PC-3 (cell line): Measurements from ENCODE around the gene MITF. TPM values are rescaled to one million over a fixed set of nuclear protein-coding genes. Genes with fewer than 3 reads are reported as not detected.

Source experiments
- ATAC-seq: fragments of 200-7000 bp; cut with Tn5 transposase; 2 replicates; pipeline ENCODE4 v1.9.1; 2020; ENCODE audit warnings: mild to moderate bottlenecking, moderate library complexity
- BruUV-seq: library from RNA; stranded (reverse); fragments of 400-500 nt; replicated peaks from 2 replicates; lab custom pipeline; 2021; lab: Mats Ljungman, UMichigan
- CTCF ChIA-PET: fragments of 300-600 bp; sonication (Branson Sonifier 250); formaldehyde crosslinking; loops from one replicate; lab custom pipeline; 2022; ENCODE audit warnings: antibody characterized with exemption; lab: Charles Lee
- POLR2A ChIA-PET: fragments of 300-600 bp; sonication (Branson Sonifier 250); formaldehyde crosslinking; loops from one replicate; lab custom pipeline; 2022; ENCODE audit warnings: antibody characterized with exemption; ENCODE audit not compliant: unreplicated experiment; lab: Charles Lee
- DNase-seq: peaks from one replicate; pipeline ENCODE4 v3.0.0-alpha.2; 2015
- H2AFZ ChIP-seq: fragments of 300-600 bp; sonication (generic); 2 replicates; pipeline ENCODE4 v1.6.0; 2016; ENCODE audit warnings: antibody characterized with exemption, low read length
- H3F3A ChIP-seq: fragments of 300-600 bp; sonication (generic); one replicate; pipeline ENCODE4 v1.6.0; 2017; ENCODE audit warnings: antibody characterized with exemption, low read length, control low read depth, mild to moderate bottlenecking; ENCODE audit not compliant: unreplicated experiment
- H3K27ac ChIP-seq: fragments of 300-600 bp; sonication (generic); 2 replicates; pipeline ENCODE4 v1.5.1; 2016; ENCODE audit warnings: mild to moderate bottlenecking, low read length
- H3K27me3 ChIP-seq: fragments of 300-600 bp; sonication (generic); 2 replicates; pipeline ENCODE4 v1.6.1; 2016; ENCODE audit warnings: low read length, mixed read lengths
- H3K36me3 ChIP-seq: fragments of 300-600 bp; sonication (generic); 2 replicates; pipeline ENCODE4 v1.6.1; 2016; ENCODE audit warnings: low read depth, mixed run types, low read length, mixed read lengths
- H3K4me1 ChIP-seq: fragments of 300-600 bp; sonication (generic); 2 replicates; pipeline ENCODE4 v1.5.1; 2016; ENCODE audit warnings: low read length; ENCODE audit not compliant: insufficient read depth
- H3K4me2 ChIP-seq: fragments of 300-600 bp; sonication (generic); 2 replicates; pipeline ENCODE4 v1.6.0; 2016; ENCODE audit warnings: low read length
- H3K4me3 ChIP-seq: fragments of 300-600 bp; sonication (generic); 2 replicates; pipeline ENCODE4 v1.5.1; 2016; ENCODE audit warnings: mild to moderate bottlenecking, low read length, mixed read lengths
- H3K79me2 ChIP-seq: fragments of 300-600 bp; sonication (generic); 2 replicates; pipeline ENCODE4 v1.6.1; 2017; ENCODE audit warnings: low read length, mixed read lengths
- H3K9ac ChIP-seq: fragments of 300-600 bp; sonication (generic); 2 replicates; pipeline ENCODE4 v1.6.0; 2016; ENCODE audit warnings: mild to moderate bottlenecking, low read length
- H3K9me2 ChIP-seq: fragments of 300-600 bp; sonication (generic); replicated peaks from 2 replicates; pipeline ENCODE4 v1.6.1; 2016; ENCODE audit warnings: mixed run types, low read length, mixed read lengths
- H3K9me3 ChIP-seq: fragments of 300-600 bp; sonication (generic); 2 replicates; pipeline ENCODE4 v1.6.1; 2016; ENCODE audit warnings: low read length, mixed read lengths
- H4K20me1 ChIP-seq: fragments of 300-600 bp; sonication (generic); 2 replicates; pipeline ENCODE4 v1.6.1; 2016; ENCODE audit warnings: low read length, mixed read lengths
- CTCF ChIP-seq: fragments of 300-600 bp; sonication (generic); conservative IDR thresholded peaks from 2 replicates; pipeline ENCODE4 v1.5.1; 2017; ENCODE audit warnings: antibody characterized with exemption, low read depth, mild to moderate bottlenecking, low read length
- EZH2 ChIP-seq: fragments of 300-600 bp; sonication (generic); IDR thresholded peaks from one replicate; pipeline ENCODE4 v1.6.1; 2017; ENCODE audit warnings: antibody characterized with exemption, mild to moderate bottlenecking, low read length; ENCODE audit not compliant: unreplicated experiment
- EZH2phosphoT487 ChIP-seq: fragments of 300-600 bp; sonication (generic); IDR thresholded peaks from 2 replicates; pipeline ENCODE4 v1.6.1; 2018; ENCODE audit warnings: mild to moderate bottlenecking, antibody characterized with exemption, low read length, borderline replicate concordance
- intact Hi-C: fragments of 100-400 bp; cut with micrococcal nuclease; formaldehyde crosslinking; loops from 2 replicates; pipeline ENCODE4 v1.9.0; 2023
- total RNA-seq: library from RNA; depleted of rRNA; stranded (reverse); fragments of >200 nt; gene quantifications from 2 replicates; pipeline ENCODE4 v1.2.3, GENCODE V29; 2014

MITF gene
- total RNA-seq, 1 experiment from 2014 or later = 7.6 TPM

DNA sequence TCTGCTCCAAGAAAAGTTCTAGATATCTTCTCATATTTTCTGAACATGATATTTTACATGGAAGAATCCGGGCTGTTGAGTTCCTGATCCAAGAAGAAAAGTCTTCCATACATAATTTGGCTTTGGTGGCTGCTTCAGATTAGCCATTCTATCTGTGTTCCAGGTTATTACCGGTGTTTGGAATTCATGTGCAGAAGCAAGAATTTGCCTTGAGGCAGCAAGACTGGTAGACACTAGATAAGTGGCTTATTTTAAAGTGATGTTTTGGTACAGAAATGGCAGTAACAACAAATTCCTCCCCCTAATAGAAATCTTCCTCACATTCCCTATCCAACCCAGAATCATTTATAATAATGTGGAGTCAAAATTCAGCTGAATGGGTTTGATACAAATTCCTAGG, 29.2 kb downstream of the MITF start:
- H3K27ac ChIP-seq = no peak overlapping the region
- TF ChIP-seq EZH2phosphoT487 (no peak), CTCF (no peak)
- no TSS peak for BruUV-seq
- no peaks in the 10 kb centered on the region for H3F3A ChIP-seq
- no peak overlapping the region for H3K9ac ChIP-seq
- ChIA-PET CTCF (no interaction called here), POLR2A (no interaction called here)
- no peak overlapping the region for H2AFZ ChIP-seq
- H4K20me1 ChIP-seq = no peaks in the 10 kb centered on the region
- no peak for ATAC-seq
- H3K9me3 ChIP-seq = no peaks in the 10 kb centered on the region
- no peaks in the 10 kb centered on the region for H3K36me3 ChIP-seq
- no peaks in the 10 kb centered on the region for H3K27me3 ChIP-seq
- H3K4me3 ChIP-seq = no peak overlapping the region
- H3K9me2 ChIP-seq = no peaks in the 10 kb centered on the region
- intact Hi-C loops = no loop called here
- no peak overlapping the region for H3K4me2 ChIP-seq
- DNase-seq = no peak
- peaks cover 69% of the 10 kb centered on the region for H3K4me1 ChIP-seq
- H3K79me2 ChIP-seq = peaks cover 37% of the 10 kb centered on the region

DNA sequence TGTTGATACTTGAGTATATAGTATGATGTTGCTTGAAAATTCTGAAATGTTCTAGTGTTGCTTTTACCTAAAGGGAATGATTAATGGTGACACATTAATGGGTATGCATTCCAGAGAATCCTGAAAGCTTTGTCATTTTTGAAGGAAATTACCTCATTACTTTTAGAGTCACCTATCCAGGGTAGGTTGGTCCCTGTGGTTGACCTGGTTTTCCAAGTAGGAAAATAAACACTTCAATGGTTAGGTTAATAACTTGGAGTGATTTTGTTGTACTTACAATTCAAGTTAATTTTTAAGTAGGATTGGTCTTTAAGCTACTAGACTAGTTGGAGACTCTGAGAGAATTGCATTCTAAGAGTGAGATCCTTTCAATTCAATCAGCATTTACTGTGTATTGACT, 31.0 kb downstream of the MITF start:
- Histone ChIP-seq H3K9ac (peak overlapping the region; percentile 48), H3K36me3 (no peaks in the 10 kb centered on the region), H3K79me2 (peaks cover 19% of the 10 kb centered on the region), H3K4me1 (peaks cover 55% of the 10 kb centered on the region), H2AFZ (no peak overlapping the region), H3F3A (no peaks in the 10 kb centered on the region), H3K9me3 (no peaks in the 10 kb centered on the region), H3K4me3 (peak overlapping the region; percentile 48), H3K27me3 (no peaks in the 10 kb centered on the region), H3K27ac (peak overlapping the region; percentile 87), H4K20me1 (no peaks in the 10 kb centered on the region), H3K9me2 (no peaks in the 10 kb centered on the region), H3K4me2 (peak overlapping the region; percentile 80)
- DNase-seq (peak; percentile 85), ATAC-seq (peak; percentile 76)
- ChIA-PET POLR2A (no interaction called here), CTCF (no interaction called here)
- no peak for TF ChIP-seq EZH2phosphoT487
- TF ChIP-seq EZH2 = no peak
- TF ChIP-seq CTCF = no peak
- intact Hi-C loops = loop anchor here (2.0 to 5.0 kb wide), 2 partner anchors 31 to 87 kb away; partner anchors contain the start of gene MITF
- BruUV-seq = no TSS peak

DNA sequence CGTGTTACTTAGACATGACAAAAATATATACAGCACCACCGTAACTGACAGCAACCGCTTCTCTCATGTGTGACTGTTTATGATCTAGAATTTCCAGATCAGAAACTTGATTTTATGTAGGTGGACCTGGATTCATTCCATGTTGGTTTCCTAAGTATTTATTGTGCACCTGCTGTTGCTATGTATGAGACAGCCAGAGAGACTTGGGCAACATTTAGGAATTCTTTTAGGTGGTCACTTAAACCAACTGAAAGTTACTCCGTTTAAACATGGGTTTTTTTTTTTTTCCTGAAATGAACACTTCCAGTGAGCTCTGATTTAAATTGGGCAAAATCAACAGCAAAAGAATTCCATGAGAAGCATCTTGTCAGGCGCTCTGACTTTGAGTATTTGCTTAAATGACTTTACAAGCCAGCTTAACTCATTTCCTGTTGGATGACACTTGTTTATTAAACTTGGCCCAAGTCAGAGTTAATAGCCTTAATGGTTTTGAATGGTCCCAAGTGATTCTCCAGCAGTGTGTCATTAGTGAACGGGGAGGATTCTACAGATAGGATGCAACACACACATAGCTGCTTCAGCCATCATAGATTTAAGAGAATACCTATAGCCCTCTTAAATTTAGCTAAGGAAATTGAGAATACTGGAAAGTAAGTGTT, 31.8 kb downstream of the MITF start:
- Histone ChIP-seq H3K9ac (peak overlapping the region; percentile 48; the same call in 1 of the 2 replicates), H3K4me3 (peak overlapping the region; percentile 48), H3K4me1 (peaks cover 50% of the 10 kb centered on the region), H2AFZ (no peak overlapping the region), H3K4me2 (peak overlapping the region; percentile 80), H3K27ac (peak overlapping the region; percentile 87), H4K20me1 (no peaks in the 10 kb centered on the region), H3K79me2 (peaks cover 12% of the 10 kb centered on the region), H3K9me3 (no peaks in the 10 kb centered on the region), H3K9me2 (no peaks in the 10 kb centered on the region), H3K27me3 (no peaks in the 10 kb centered on the region), H3F3A (no peaks in the 10 kb centered on the region), H3K36me3 (no peaks in the 10 kb centered on the region)
- DNase-seq = peak; percentile 79
- intact Hi-C loops = loop anchor here (2.0 to 5.0 kb wide), 2 partner anchors 32 to 86 kb away; partner anchors contain the start of gene MITF
- peak; percentile 63 for ATAC-seq
- POLR2A ChIA-PET = interaction anchor here (0.6 kb wide), 2 partner anchors 80 to 114 kb away, joined by 3 read pairs; no protein-coding TSS in a partner anchor
- TF ChIP-seq EZH2phosphoT487 = no peak
- TF ChIP-seq CTCF = no peak
- no peak for TF ChIP-seq EZH2
- BruUV-seq = no TSS peak
- CTCF ChIA-PET = interaction anchor here (0.6 to 1.0 kb wide), 2 partner anchors 84 to 750 kb away, joined by 4 to 11 read pairs; no protein-coding TSS in a partner anchor
